ENCODE data around the gene RILP.

The RILP gene

DNA sequence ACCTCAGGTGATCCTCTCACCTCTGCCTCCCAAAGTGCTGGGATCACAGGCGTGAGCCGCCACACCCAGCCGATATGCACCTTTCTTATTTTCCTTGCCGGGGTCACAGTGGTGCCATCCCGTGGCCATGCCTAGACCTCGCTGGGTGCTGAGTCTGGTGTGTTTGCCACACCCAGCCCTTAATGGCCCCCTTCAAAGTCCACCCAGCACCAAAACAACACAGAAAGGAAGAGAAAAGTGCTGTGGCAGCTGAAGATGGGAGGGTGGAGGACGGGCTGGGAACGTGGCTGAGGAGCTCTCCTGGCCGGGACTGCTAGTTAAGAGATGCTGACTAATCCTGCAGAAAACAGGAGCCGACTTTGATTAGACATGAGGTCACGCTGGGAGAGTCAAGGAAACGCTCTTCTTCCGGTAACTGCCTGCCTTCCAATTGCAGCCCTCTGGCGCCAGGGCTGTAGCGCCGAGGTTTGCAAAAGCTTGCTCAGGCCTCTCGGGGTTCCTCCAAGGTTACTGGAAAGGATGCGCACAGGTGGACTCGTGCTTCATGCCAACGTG, 32.0 kb downstream of the RILP start:
- Histone ChIP-seq H2AK5ac (ENCODE audit: low read length) (no peak overlapping the region), H4K8ac (ENCODE audit: low read depth, low read length) (no peak overlapping the region), H2BK120ac (ENCODE audit: low read depth, low read length) (no peak overlapping the region), H3K9ac (ENCODE audit: low read length) (no peak overlapping the region), H3K36me3 (ENCODE audit: control insufficient read depth, insufficient read depth, low read length) (no peaks in the 10 kb centered on the region), H3K27me3 (ENCODE audit: insufficient read depth, low read length, poor library complexity) (no peaks in the 10 kb centered on the region), H3K79me1 (ENCODE audit: low read length) (no peaks in the 10 kb centered on the region), H3K4me1 (ENCODE audit: control insufficient read depth, low read depth, low read length) (no peaks in the 10 kb centered on the region), H2BK5ac (ENCODE audit: low read length) (no peak overlapping the region), H3K27ac (ENCODE audit: low read depth, low read length) (no peak overlapping the region), H3K56ac (ENCODE audit: low read length) (no peak overlapping the region), H2BK15ac (replicated peaks; ENCODE audit: low read depth) (no peak overlapping the region), H3K4me3 (ENCODE audit: low read length) (no peak overlapping the region), H3K18ac (ENCODE audit: low read length) (no peak overlapping the region), H3K4me2 (ENCODE audit: low read length) (no peak overlapping the region), H3K4ac (ENCODE audit: low read depth, low read length) (no peak overlapping the region), H3K23ac (ENCODE audit: low read length) (no peak overlapping the region), H3K79me2 (ENCODE audit: control insufficient read depth, insufficient read depth, low read length) (no peaks in the 10 kb centered on the region), H4K5ac (ENCODE audit: low read length) (no peak overlapping the region)
- no CpG with 5 or more reads among the region's 20 CpGs for WGBS (ENCODE audit: extremely low coverage, insufficient coverage, low lambda C conversion rate)
- DNase-seq = peak; percentile 31

GRCh38 chr17:1616101-1616500, 33.6 kb downstream of the RILP start:
- Histone ChIP-seq H2BK15ac (replicated peaks; ENCODE audit: low read depth) (no peak overlapping the region), H3K23ac (ENCODE audit: low read length) (no peak overlapping the region), H3K79me1 (ENCODE audit: low read length) (no peaks in the 10 kb centered on the region), H3K4ac (ENCODE audit: low read depth, low read length) (no peak overlapping the region), H4K5ac (ENCODE audit: low read length) (no peak overlapping the region), H3K9ac (ENCODE audit: low read length) (no peak overlapping the region), H2AK5ac (ENCODE audit: low read length) (no peak overlapping the region), H2BK120ac (ENCODE audit: low read depth, low read length) (no peak overlapping the region), H3K4me3 (ENCODE audit: low read length) (no peak overlapping the region), H3K36me3 (ENCODE audit: control insufficient read depth, insufficient read depth, low read length) (no peaks in the 10 kb centered on the region), H3K4me2 (ENCODE audit: low read length) (no peak overlapping the region), H2BK5ac (ENCODE audit: low read length) (no peak overlapping the region), H3K18ac (ENCODE audit: low read length) (no peak overlapping the region), H3K56ac (ENCODE audit: low read length) (no peak overlapping the region), H4K8ac (ENCODE audit: low read depth, low read length) (no peak overlapping the region), H3K4me1 (ENCODE audit: control insufficient read depth, low read depth, low read length) (no peaks in the 10 kb centered on the region), H3K27me3 (ENCODE audit: insufficient read depth, low read length, poor library complexity) (no peaks in the 10 kb centered on the region), H3K27ac (ENCODE audit: low read depth, low read length) (no peak overlapping the region), H3K79me2 (ENCODE audit: control insufficient read depth, insufficient read depth, low read length) (no peaks in the 10 kb centered on the region)
- WGBS (ENCODE audit: extremely low coverage, insufficient coverage, low lambda C conversion rate) = no CpG with 5 or more reads among the region's 13 CpGs
- no peak for DNase-seq

DNA sequence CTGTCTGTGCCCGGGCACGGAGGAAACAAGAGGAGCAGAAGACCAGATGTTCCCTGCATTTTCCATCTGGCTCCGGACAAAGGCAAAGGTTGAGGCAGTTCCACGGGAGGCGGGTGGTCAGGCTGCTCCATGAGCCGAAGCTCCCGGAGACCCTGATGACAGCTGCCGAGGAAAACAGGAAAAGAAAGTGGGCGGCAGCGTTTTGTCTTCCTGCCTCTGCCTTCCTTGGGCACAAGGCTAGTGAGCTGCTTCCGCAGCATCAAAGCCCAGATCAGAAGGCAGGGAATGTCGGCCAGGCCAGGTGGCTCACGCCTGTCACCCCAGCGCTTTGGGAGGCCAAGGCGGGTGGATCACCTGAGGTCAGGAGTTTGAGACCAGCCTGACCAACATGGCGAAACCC, 37.3 kb downstream of the RILP start:
- Histone ChIP-seq H4K5ac (ENCODE audit: low read length) (no peak overlapping the region), H2BK120ac (ENCODE audit: low read depth, low read length) (no peak overlapping the region), H3K27me3 (ENCODE audit: insufficient read depth, low read length, poor library complexity) (no peaks in the 10 kb centered on the region), H3K18ac (ENCODE audit: low read length) (no peak overlapping the region), H3K4me3 (ENCODE audit: low read length) (no peak overlapping the region), H2BK15ac (replicated peaks; ENCODE audit: low read depth) (no peak overlapping the region), H3K4me2 (ENCODE audit: low read length) (no peak overlapping the region), H3K23ac (ENCODE audit: low read length) (no peak overlapping the region), H3K4me1 (ENCODE audit: control insufficient read depth, low read depth, low read length) (no peaks in the 10 kb centered on the region), H3K27ac (ENCODE audit: low read depth, low read length) (no peak overlapping the region), H4K8ac (ENCODE audit: low read depth, low read length) (no peak overlapping the region), H3K9ac (ENCODE audit: low read length) (no peak overlapping the region), H3K79me1 (ENCODE audit: low read length) (no peaks in the 10 kb centered on the region), H3K79me2 (ENCODE audit: control insufficient read depth, insufficient read depth, low read length) (no peaks in the 10 kb centered on the region), H3K4ac (ENCODE audit: low read depth, low read length) (no peak overlapping the region), H2BK5ac (ENCODE audit: low read length) (no peak overlapping the region), H3K56ac (ENCODE audit: low read length) (no peak overlapping the region), H2AK5ac (ENCODE audit: low read length) (no peak overlapping the region), H3K36me3 (ENCODE audit: control insufficient read depth, insufficient read depth, low read length) (no peaks in the 10 kb centered on the region)
- no CpG with 5 or more reads among the region's 16 CpGs for WGBS (ENCODE audit: extremely low coverage, insufficient coverage, low lambda C conversion rate)
- DNase-seq = no peak

GRCh38 chr17:1611715-1612114, 38.0 kb downstream of the RILP start:
- Histone ChIP-seq H3K4me1 (ENCODE audit: control insufficient read depth, low read depth, low read length) (no peaks in the 10 kb centered on the region), H3K23ac (ENCODE audit: low read length) (no peak overlapping the region), H3K4ac (ENCODE audit: low read depth, low read length) (no peak overlapping the region), H3K4me2 (ENCODE audit: low read length) (no peak overlapping the region), H3K27me3 (ENCODE audit: insufficient read depth, low read length, poor library complexity) (no peaks in the 10 kb centered on the region), H3K9ac (ENCODE audit: low read length) (no peak overlapping the region), H4K8ac (ENCODE audit: low read depth, low read length) (no peak overlapping the region), H2BK5ac (ENCODE audit: low read length) (no peak overlapping the region), H3K79me1 (ENCODE audit: low read length) (no peaks in the 10 kb centered on the region), H3K4me3 (ENCODE audit: low read length) (no peak overlapping the region), H3K36me3 (ENCODE audit: control insufficient read depth, insufficient read depth, low read length) (no peaks in the 10 kb centered on the region), H3K18ac (ENCODE audit: low read length) (no peak overlapping the region), H4K5ac (ENCODE audit: low read length) (no peak overlapping the region), H2BK120ac (ENCODE audit: low read depth, low read length) (no peak overlapping the region), H2AK5ac (ENCODE audit: low read length) (no peak overlapping the region), H3K27ac (ENCODE audit: low read depth, low read length) (no peak overlapping the region), H2BK15ac (replicated peaks; ENCODE audit: low read depth) (no peak overlapping the region), H3K56ac (ENCODE audit: low read length) (no peak overlapping the region), H3K79me2 (ENCODE audit: control insufficient read depth, insufficient read depth, low read length) (no peaks in the 10 kb centered on the region)
- no CpG with 5 or more reads among the region's 10 CpGs for WGBS (ENCODE audit: extremely low coverage, insufficient coverage, low lambda C conversion rate)
- DNase-seq = no peak

GRCh38 chr17:1608676-1609075, 41.0 kb downstream of the RILP start:
- H3K9ac ChIP-seq (ENCODE audit: low read length) = no peak overlapping the region
- no peak overlapping the region for H3K23ac ChIP-seq (ENCODE audit: low read length)
- H3K27me3 ChIP-seq (ENCODE audit: insufficient read depth, low read length, poor library complexity) = no peaks in the 10 kb centered on the region
- H3K4ac ChIP-seq (ENCODE audit: low read depth, low read length) = no peak overlapping the region
- peaks cover 3% of the 10 kb centered on the region for H3K4me1 ChIP-seq (ENCODE audit: control insufficient read depth, low read depth, low read length)
- H3K56ac ChIP-seq (ENCODE audit: low read length) = no peak overlapping the region
- no peak overlapping the region for H3K4me3 ChIP-seq (ENCODE audit: low read length)
- H4K8ac ChIP-seq (ENCODE audit: low read depth, low read length) = no peak overlapping the region
- no peaks in the 10 kb centered on the region for H3K79me2 ChIP-seq (ENCODE audit: control insufficient read depth, insufficient read depth, low read length)
- no peak overlapping the region for H3K27ac ChIP-seq (ENCODE audit: low read depth, low read length)
- H3K36me3 ChIP-seq (ENCODE audit: control insufficient read depth, insufficient read depth, low read length) = no peaks in the 10 kb centered on the region
- no peak overlapping the region for H2BK5ac ChIP-seq (ENCODE audit: low read length)
- WGBS (ENCODE audit: extremely low coverage, insufficient coverage, low lambda C conversion rate) = no CpG with 5 or more reads among the region's 7 CpGs
- no peak overlapping the region for H4K5ac ChIP-seq (ENCODE audit: low read length)
- no peak overlapping the region for H2BK15ac ChIP-seq (replicated peaks; ENCODE audit: low read depth)
- H3K4me2 ChIP-seq (ENCODE audit: low read length) = no peak overlapping the region
- H2AK5ac ChIP-seq (ENCODE audit: low read length) = no peak overlapping the region
- no peak for DNase-seq
- no peak overlapping the region for H3K18ac ChIP-seq (ENCODE audit: low read length)
- no peak overlapping the region for H2BK120ac ChIP-seq (ENCODE audit: low read depth, low read length)
- no peaks in the 10 kb centered on the region for H3K79me1 ChIP-seq (ENCODE audit: low read length)

DNA sequence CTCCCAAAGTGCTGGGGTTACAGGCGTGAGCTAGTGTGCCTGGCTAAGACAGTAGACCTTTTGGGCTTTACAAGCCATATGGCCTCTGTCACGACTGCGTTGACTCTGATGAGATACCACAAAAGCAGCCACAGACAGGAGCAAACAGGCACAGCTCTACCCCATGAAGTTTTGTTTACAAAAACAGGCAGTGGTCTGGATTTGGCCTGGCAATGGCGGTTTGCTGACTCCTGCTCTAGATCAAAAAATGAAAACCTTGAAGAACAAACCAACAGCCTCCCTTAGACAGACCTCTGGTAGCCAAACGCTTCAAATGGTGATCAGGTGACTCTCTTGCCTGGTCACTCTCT, 41.7 kb downstream of the RILP start:
- Histone ChIP-seq H3K4me3 (ENCODE audit: low read length) (no peak overlapping the region), H3K4me2 (ENCODE audit: low read length) (no peak overlapping the region), H3K4me1 (ENCODE audit: control insufficient read depth, low read depth, low read length) (peaks cover 3% of the 10 kb centered on the region), H3K23ac (ENCODE audit: low read length) (no peak overlapping the region), H4K5ac (ENCODE audit: low read length) (no peak overlapping the region), H3K56ac (ENCODE audit: low read length) (no peak overlapping the region), H3K79me1 (ENCODE audit: low read length) (no peaks in the 10 kb centered on the region), H2BK120ac (ENCODE audit: low read depth, low read length) (no peak overlapping the region), H4K8ac (ENCODE audit: low read depth, low read length) (no peak overlapping the region), H3K18ac (ENCODE audit: low read length) (no peak overlapping the region), H3K27me3 (ENCODE audit: insufficient read depth, low read length, poor library complexity) (no peaks in the 10 kb centered on the region), H3K36me3 (ENCODE audit: control insufficient read depth, insufficient read depth, low read length) (no peaks in the 10 kb centered on the region), H3K9ac (ENCODE audit: low read length) (no peak overlapping the region), H3K4ac (ENCODE audit: low read depth, low read length) (no peak overlapping the region), H2BK15ac (replicated peaks; ENCODE audit: low read depth) (no peak overlapping the region), H3K27ac (ENCODE audit: low read depth, low read length) (no peak overlapping the region), H3K79me2 (ENCODE audit: control insufficient read depth, insufficient read depth, low read length) (no peaks in the 10 kb centered on the region), H2AK5ac (ENCODE audit: low read length) (no peak overlapping the region), H2BK5ac (ENCODE audit: low read length) (no peak overlapping the region)
- no peak for DNase-seq
- no CpG with 5 or more reads among the region's 5 CpGs for WGBS (ENCODE audit: extremely low coverage, insufficient coverage, low lambda C conversion rate)

Measured in mesendoderm (in vitro differentiated cells).